SJCRH30 (cell line): ENCODE results near the gene CNIH3. TPM values are rescaled to one million over a fixed set of nuclear protein-coding genes. Genes with fewer than 3 reads are reported as not detected.

Experiments used
- DNase-seq, 2 experiments: peaks; one replicate each; pipeline ENCODE4 v3.0.0-alpha.2; 2015 to 2020
- H3K27ac ChIP-seq: fragments of 250-450 bp; sonication (Bioruptor Pico); 2 replicates; pipeline ENCODE4 v1.5.1; 2020; ENCODE audit warnings: mild to moderate bottlenecking, moderate library complexity
- H3K27me3 ChIP-seq: fragments of 250-450 bp; sonication (Bioruptor Pico); 2 replicates; pipeline ENCODE4 v1.5.1; 2020; ENCODE audit warnings: mild to moderate bottlenecking, moderate library complexity
- H3K36me3 ChIP-seq: fragments of 250-450 bp; sonication (Bioruptor Pico); 2 replicates; pipeline ENCODE4 v1.5.1; 2020; ENCODE audit warnings: mild to moderate bottlenecking, moderate library complexity
- H3K4me1 ChIP-seq: fragments of 250-450 bp; sonication (Bioruptor Pico); 2 replicates; pipeline ENCODE4 v1.5.1; 2020; ENCODE audit warnings: mild to moderate bottlenecking, moderate library complexity
- H3K4me3 ChIP-seq: fragments of 250-450 bp; sonication (Bioruptor Pico); 2 replicates; pipeline ENCODE4 v1.5.1; 2020; ENCODE audit warnings: mild to moderate bottlenecking, moderate library complexity
- H3K9me3 ChIP-seq: fragments of 250-450 bp; sonication (Bioruptor Pico); replicated peaks from 2 replicates; pipeline ENCODE4 v1.5.1; 2020; ENCODE audit warnings: mild to moderate bottlenecking, moderate library complexity
- total RNA-seq: library from RNA; depleted of rRNA; stranded (reverse); fragments of >200 nt; shearing (Covaris generic); gene quantifications from 2 replicates; pipeline ENCODE4 v1.2.3, GENCODE V29; 2014

CNIH3 gene
- total RNA-seq, 1 experiment from 2014 or later, result 0.49 TPM

- Histone ChIP-seq H3K27me3 (peaks cover 12% of the 10 kb centered on the region), H3K36me3 (no peaks in the 10 kb centered on the region)
- DNase-seq, result no peak
Observed at GRCh38 chr1:224759135-224759534, 143.0 kb downstream of the CNIH3 start.

GRCh38 chr1:224759681-224760091 is 143.6 kb downstream of the CNIH3 start:
- no peak overlapping the region for H3K27ac ChIP-seq
- no peak overlapping the region for H3K4me3 ChIP-seq
- H3K4me1 ChIP-seq, result no peaks in the 10 kb centered on the region
- no peaks in the 10 kb centered on the region; the same call in 1 of the 2 replicates for H3K9me3 ChIP-seq
- peaks cover 8% of the 10 kb centered on the region for H3K27me3 ChIP-seq
- no peak for DNase-seq
- H3K36me3 ChIP-seq, result no peaks in the 10 kb centered on the region

More at GRCh38 chr1:224759135-224759534, 143.0 kb downstream of the CNIH3 start:
- Histone ChIP-seq H3K4me1 (no peaks in the 10 kb centered on the region), H3K27ac (no peak overlapping the region), H3K9me3 (no peaks in the 10 kb centered on the region; the same call in 1 of the 2 replicates), H3K4me3 (no peak overlapping the region)

GRCh38 chr1:224760163-224760562 is 144.0 kb downstream of the CNIH3 start:
- H3K27me3 ChIP-seq, result peaks cover 5% of the 10 kb centered on the region
- H3K4me3 ChIP-seq, result no peak overlapping the region
- no peak for DNase-seq
- H3K4me1 ChIP-seq, result no peaks in the 10 kb centered on the region
- H3K36me3 ChIP-seq, result no peaks in the 10 kb centered on the region
- H3K27ac ChIP-seq, result no peak overlapping the region
- no peaks in the 10 kb centered on the region; the same call in 1 of the 2 replicates for H3K9me3 ChIP-seq

GRCh38 chr1:224761245-224761644 is 145.1 kb downstream of the CNIH3 start:
- Histone ChIP-seq H3K4me3 (no peak overlapping the region), H3K27ac (no peak overlapping the region), H3K9me3 (no peaks in the 10 kb centered on the region; the same call in 1 of the 2 replicates), H3K36me3 (no peaks in the 10 kb centered on the region), H3K4me1 (no peaks in the 10 kb centered on the region), H3K27me3 (no peaks in the 10 kb centered on the region; the same call in 1 of the 2 replicates)
- no peak for DNase-seq

GRCh38 chr1:224762046-224762445 is 145.9 kb downstream of the CNIH3 start:
- Histone ChIP-seq H3K27me3 (no peaks in the 10 kb centered on the region; the same call in 1 of the 2 replicates), H3K9me3 (no peaks in the 10 kb centered on the region; the same call in 1 of the 2 replicates), H3K4me3 (no peak overlapping the region), H3K36me3 (no peaks in the 10 kb centered on the region), H3K4me1 (no peaks in the 10 kb centered on the region), H3K27ac (no peak overlapping the region)
- no peak for DNase-seq

GRCh38 chr1:224762701-224763100 is 146.6 kb downstream of the CNIH3 start:
- H3K4me3 ChIP-seq, result no peak overlapping the region
- H3K27ac ChIP-seq, result no peak overlapping the region
- no peaks in the 10 kb centered on the region for H3K4me1 ChIP-seq
- H3K9me3 ChIP-seq, result no peaks in the 10 kb centered on the region; the same call in 1 of the 2 replicates
- DNase-seq, result no peak
- H3K27me3 ChIP-seq, result no peaks in the 10 kb centered on the region; the same call in 1 of the 2 replicates
- H3K36me3 ChIP-seq, result no peaks in the 10 kb centered on the region

- no peaks in the 10 kb centered on the region; the same call in 1 of the 2 replicates for H3K27me3 ChIP-seq
- no peak overlapping the region for H3K27ac ChIP-seq
- no peaks in the 10 kb centered on the region for H3K4me1 ChIP-seq
- DNase-seq, result no peak
- H3K9me3 ChIP-seq, result no peaks in the 10 kb centered on the region; the same call in 1 of the 2 replicates
- H3K36me3 ChIP-seq, result no peaks in the 10 kb centered on the region
- H3K4me3 ChIP-seq, result no peak overlapping the region
Observed at GRCh38 chr1:224763126-224763775, 147.1 kb downstream of the CNIH3 start.

GRCh38 chr1:224766266-224766665 is 150.1 kb downstream of the CNIH3 start:
- peaks cover 12% of the 10 kb centered on the region for H3K4me1 ChIP-seq
- no peaks in the 10 kb centered on the region; the same call in 1 of the 2 replicates for H3K27me3 ChIP-seq
- no peak for DNase-seq
- H3K27ac ChIP-seq, result no peak overlapping the region
- no peaks in the 10 kb centered on the region for H3K36me3 ChIP-seq
- H3K4me3 ChIP-seq, result no peak overlapping the region
- H3K9me3 ChIP-seq, result no peaks in the 10 kb centered on the region

GRCh38 chr1:224767031-224767430 is 150.9 kb downstream of the CNIH3 start:
- no peaks in the 10 kb centered on the region for H3K36me3 ChIP-seq
- no peaks in the 10 kb centered on the region for H3K9me3 ChIP-seq
- no peaks in the 10 kb centered on the region; the same call in 1 of the 2 replicates for H3K27me3 ChIP-seq
- no peak overlapping the region for H3K4me3 ChIP-seq
- no peak for DNase-seq
- H3K4me1 ChIP-seq, result peaks cover 12% of the 10 kb centered on the region
- H3K27ac ChIP-seq, result no peak overlapping the region

- H3K27me3 ChIP-seq, result no peaks in the 10 kb centered on the region; the same call in 1 of the 2 replicates
- peaks cover 12% of the 10 kb centered on the region for H3K4me1 ChIP-seq
Observed at GRCh38 chr1:224767676-224768075, 151.6 kb downstream of the CNIH3 start.

GRCh38 chr1:224768971-224769370 is 152.9 kb downstream of the CNIH3 start:
- no peak for DNase-seq
- Histone ChIP-seq H3K4me1 (peaks cover 12% of the 10 kb centered on the region), H3K27ac (no peak overlapping the region), H3K9me3 (no peaks in the 10 kb centered on the region), H3K4me3 (no peak overlapping the region), H3K36me3 (no peaks in the 10 kb centered on the region), H3K27me3 (no peaks in the 10 kb centered on the region; the same call in 1 of the 2 replicates)

More at GRCh38 chr1:224767676-224768075, 151.6 kb downstream of the CNIH3 start:
- DNase-seq, result no peak
- no peaks in the 10 kb centered on the region for H3K9me3 ChIP-seq
- H3K4me3 ChIP-seq, result no peak overlapping the region
- no peaks in the 10 kb centered on the region for H3K36me3 ChIP-seq
- H3K27ac ChIP-seq, result no peak overlapping the region

- Histone ChIP-seq H3K27ac (no peak overlapping the region), H3K4me1 (peaks cover 12% of the 10 kb centered on the region), H3K9me3 (no peaks in the 10 kb centered on the region), H3K36me3 (no peaks in the 10 kb centered on the region), H3K27me3 (no peaks in the 10 kb centered on the region; the same call in 1 of the 2 replicates), H3K4me3 (no peak overlapping the region)
- peak in 1 of 2 experiments; percentile 14 for DNase-seq
Observed at GRCh38 chr1:224769452-224770335, 153.6 kb downstream of the CNIH3 start.

GRCh38 chr1:224770336-224770693 is 154.2 kb downstream of the CNIH3 start:
- DNase-seq, result peak in 1 of 2 experiments; percentile 32
- Histone ChIP-seq H3K4me1 (peaks cover 12% of the 10 kb centered on the region), H3K4me3 (no peak overlapping the region), H3K27ac (no peak overlapping the region), H3K9me3 (no peaks in the 10 kb centered on the region), H3K27me3 (no peaks in the 10 kb centered on the region; the same call in 1 of the 2 replicates), H3K36me3 (no peaks in the 10 kb centered on the region)

- Histone ChIP-seq H3K4me1 (peaks cover 12% of the 10 kb centered on the region), H3K9me3 (no peaks in the 10 kb centered on the region), H3K27me3 (no peaks in the 10 kb centered on the region), H3K4me3 (no peak overlapping the region), H3K36me3 (no peaks in the 10 kb centered on the region), H3K27ac (no peak overlapping the region)
- no peak for DNase-seq
Observed at GRCh38 chr1:224773646-224774045, 157.5 kb downstream of the CNIH3 start.

- H3K27me3 ChIP-seq, result no peaks in the 10 kb centered on the region
- DNase-seq, result no peak
- H3K4me3 ChIP-seq, result no peak overlapping the region
Observed at GRCh38 chr1:224774378-224774777, 158.3 kb downstream of the CNIH3 start.

More at GRCh38 chr1:224774378-224774777, 158.3 kb downstream of the CNIH3 start:
- H3K36me3 ChIP-seq, result no peaks in the 10 kb centered on the region
- peaks cover 12% of the 10 kb centered on the region for H3K4me1 ChIP-seq
- no peak overlapping the region for H3K27ac ChIP-seq
- H3K9me3 ChIP-seq, result no peaks in the 10 kb centered on the region
